ENCODE results near the gene INTS1.

GRCh38 chr7:1476859-1477258 is 27.3 kb downstream of the INTS1 start:
- TF ChIP-seq POLR2A (IDR thresholded peaks at IDR 0.05) = no peak
- TF ChIP-seq CTCF (IDR thresholded peaks at IDR 0.05) = no peak

Data from heart left ventricle (tissue), 13 donors.